K562 (cell line): ENCODE results near the gene ALX3. TPM values are rescaled to one million over a fixed set of nuclear protein-coding genes. Genes with fewer than 3 reads are reported as not detected.

Experiments
- CREM ChIP-seq: IDR thresholded peaks from 2 replicates; pipeline ENCODE4 v1.6.1; 2014; ENCODE audit warnings: antibody characterized with exemption, low read depth
- ESRRB ChIP-seq: fragments of 250-450 bp; sonication (Bioruptor Pico); IDR thresholded peaks from 2 replicates; pipeline ENCODE4 v1.5.0; 2020; ENCODE audit warnings: mild to moderate bottlenecking, moderate library complexity, borderline replicate concordance
- ILF3 ChIP-seq: fragments of 450-650 bp; IDR thresholded peaks from 2 replicates; pipeline ENCODE4 v1.6.1; 2018; ENCODE audit warnings: antibody characterized with exemption, mild to moderate bottlenecking, moderate library complexity, borderline replicate concordance
- KLF16 ChIP-seq: IDR thresholded peaks from 2 replicates; pipeline ENCODE4 v1.6.1; 2016; ENCODE audit warnings: antibody characterized with exemption
- MTA3 ChIP-seq: fragments of 450-650 bp; formaldehyde crosslinking; IDR thresholded peaks from 2 replicates; pipeline ENCODE4 v1.6.1; 2017; ENCODE audit warnings: mild to moderate bottlenecking, borderline replicate concordance
- NFE2 ChIP-seq: IDR thresholded peaks from 2 replicates; pipeline ENCODE4 v1.6.1; 2014; ENCODE audit warnings: antibody characterized with exemption, low read depth
- PURB ChIP-seq: sonication (generic); formaldehyde crosslinking; IDR thresholded peaks from 2 replicates; pipeline ENCODE4 v1.9.0; 2021; ENCODE audit warnings: low read depth, mild to moderate bottlenecking, missing genetic modification reagents
- RERE ChIP-seq: sonication (generic); formaldehyde crosslinking; IDR thresholded peaks from 2 replicates; pipeline ENCODE4 v1.8.0; 2023; ENCODE audit warnings: missing genetic modification reagents, mild to moderate bottlenecking, borderline replicate concordance
- SRSF1 ChIP-seq: fragments of 200-400 bp; formaldehyde crosslinking; IDR thresholded peaks from 2 replicates; pipeline ENCODE4 v1.6.1; 2017; ENCODE audit warnings: mild to moderate bottlenecking, low read depth, low read length, moderate library complexity
- TAF1 ChIP-seq: IDR thresholded peaks from 2 replicates; pipeline ENCODE4 v1.6.1; 2011; ENCODE audit warnings: mild to moderate bottlenecking, low read length, moderate library complexity; ENCODE audit not compliant: insufficient read depth, control insufficient read depth, severe bottlenecking; ENCODE audit errors: extremely low read depth
- TFE3 ChIP-seq: fragments of 450-650 bp; formaldehyde crosslinking; IDR thresholded peaks from 2 replicates; pipeline ENCODE4 v1.4.0; 2020; ENCODE audit warnings: mild to moderate bottlenecking, mixed read lengths
- TOE1 ChIP-seq, 2 experiments: fragments of 450-650 bp in 1 of 2; sonication (generic) in 1 of 2; formaldehyde crosslinking in 1 of 2; IDR thresholded peaks; 2 replicates each; pipeline versions ENCODE4 v1.7.1 to v1.8.0; 2016 to 2022; ENCODE audit warnings: borderline replicate concordance in 2 of 2, mild to moderate bottlenecking in 2 of 2, antibody characterized with exemption in 1 of 2, inconsistent platforms in 1 of 2, low read depth in 1 of 2, missing genetic modification reagents in 1 of 2, moderate library complexity in 1 of 2
- U2AF2 ChIP-seq: fragments of 200-400 bp; formaldehyde crosslinking; optimal IDR thresholded peaks from 2 replicates; pipeline ENCODE3; 2017; ENCODE audit warnings: low read depth, mild to moderate bottlenecking, low read length
- ZFP36 ChIP-seq: fragments of 150-350 bp; IDR thresholded peaks from 2 replicates; pipeline ENCODE4 v1.6.1; 2018; ENCODE audit warnings: low read length, low read depth; ENCODE audit not compliant: partially characterized antibody
- ZNF12 ChIP-seq: sonication (generic); formaldehyde crosslinking; IDR thresholded peaks from 2 replicates; pipeline ENCODE4 v1.4.0; 2020; ENCODE audit warnings: mild to moderate bottlenecking, missing genetic modification reagents
- ZNF444 ChIP-seq: fragments of 250-450 bp; sonication (Bioruptor Pico); IDR thresholded peaks from 2 replicates; pipeline ENCODE4 v1.4.0; 2020; ENCODE audit warnings: mild to moderate bottlenecking, moderate library complexity
- polyA plus RNA-seq, 8 experiments: library from polyadenylated mRNA; depleted of rRNA in 4 of 8; stranded (reverse) in 5 of 8; unstranded in 3 of 8; fragments of >200 nt; fragmentation: Nextera tagmentation in 2 of 8; fragmentation: Illumina TruSeq in 1 of 8; extraction: Ambion mirVana in 2 of 8; extraction: Trizol in 1 of 8; gene quantifications; 2 replicates each; pipeline versions ENCODE4 v1.2.1 to v1.2.3, GENCODE V29; 2011 to 2014; ENCODE audit warnings: inconsistent platforms in 1 of 8, missing spikeins in 1 of 8
- total RNA-seq, 7 experiments: library from RNA; depleted of rRNA in 6 of 7; stranded (reverse); fragments of >200 nt in 6 of 7; fragmentation: Illumina TruSeq in 2 of 7; extraction: Trizol in 2 of 7; gene quantifications; 2 replicates each; pipeline versions ENCODE4 v1.2.1 to v1.2.3, GENCODE V29; 2011 to 2021; ENCODE audit warnings: low replicate concordance in 1 of 7
- TF ChIP-seq, protein P1 (sequence below): fragments of 450-650 bp; IDR thresholded peaks from 2 replicates; pipeline ENCODE4 v1.6.1; 2016; ENCODE audit warnings: low read depth, mild to moderate bottlenecking, moderate library complexity
- TF ChIP-seq, protein P2 (sequence below), 2 experiments: fragments of 450-650 bp; conservative IDR thresholded peaks; 2 replicates each; pipeline ENCODE4 v1.6.1; 2017; ENCODE audit warnings: mild to moderate bottlenecking in 2 of 2, moderate library complexity in 2 of 2

ALX3 gene
- total and polyA plus RNA-seq, 9 of the 15 experiments (the other 6 are each of a cell fraction or from before 2014, with no cell fraction given): not detected

DNA sequence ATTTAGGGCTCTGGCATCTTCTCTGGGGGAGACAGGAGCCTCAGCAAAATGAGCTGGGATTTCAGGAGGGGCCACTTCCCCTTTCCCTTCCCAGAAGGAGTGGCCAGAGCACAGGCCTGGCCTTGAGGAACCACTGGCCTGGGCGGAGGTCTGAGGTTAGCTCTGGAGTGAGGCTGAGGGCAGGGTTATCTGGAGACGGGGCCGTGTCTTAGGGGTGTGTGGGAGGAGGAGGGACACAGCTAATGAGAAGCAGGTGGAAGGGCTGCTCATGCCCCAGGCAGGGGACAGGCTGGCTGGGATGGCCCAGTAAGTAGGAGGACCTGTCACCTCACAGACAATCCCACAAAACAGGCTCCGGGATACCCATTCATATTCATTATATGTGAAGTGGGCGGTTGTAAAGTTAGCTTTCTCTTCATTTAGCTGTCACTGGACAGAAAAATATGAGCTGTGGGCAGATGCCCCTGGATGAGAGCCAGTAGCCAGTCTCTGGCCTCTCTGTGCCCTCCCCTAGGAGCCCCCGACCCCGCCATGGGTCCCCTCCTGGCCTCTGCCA, 12.4 kb downstream of the ALX3 start (continued):
- TF ChIP-seq U2AF2 (no peak), SRSF1 (no peak), ZNF444 (CRISPR knock-in tag) (no peak), KLF16 (no peak), CREM (0 out of 2 replicates have a peak, but pooled peaks have one; percentile 28), ESRRB (no peak), ZFP36 (no peak), ZNF12 (CRISPR knock-in tag) (no peak), MTA3 (peak; percentile 31; the same call in 1 of the 2 replicates), TAF1 (no peak), TOE1 (IDR thresholded peaks at IDR 0.05; ENCODE audit: borderline replicate concordance) (no peak), TOE1 (CRISPR knock-in tag; IDR thresholded peaks at IDR 0.05; ENCODE audit: borderline replicate concordance, low read depth) (no peak), PURB (no peak), NFE2 (no peak), ILF3 (no peak), TFE3 (CRISPR knock-in tag) (no peak), RERE (no peak)
- TF ChIP-seq, protein P1, sequence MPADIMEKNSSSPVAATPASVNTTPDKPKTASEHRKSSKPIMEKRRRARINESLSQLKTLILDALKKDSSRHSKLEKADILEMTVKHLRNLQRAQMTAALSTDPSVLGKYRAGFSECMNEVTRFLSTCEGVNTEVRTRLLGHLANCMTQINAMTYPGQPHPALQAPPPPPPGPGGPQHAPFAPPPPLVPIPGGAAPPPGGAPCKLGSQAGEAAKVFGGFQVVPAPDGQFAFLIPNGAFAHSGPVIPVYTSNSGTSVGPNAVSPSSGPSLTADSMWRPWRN: peak; percentile 82
- TF ChIP-seq, protein P2, sequence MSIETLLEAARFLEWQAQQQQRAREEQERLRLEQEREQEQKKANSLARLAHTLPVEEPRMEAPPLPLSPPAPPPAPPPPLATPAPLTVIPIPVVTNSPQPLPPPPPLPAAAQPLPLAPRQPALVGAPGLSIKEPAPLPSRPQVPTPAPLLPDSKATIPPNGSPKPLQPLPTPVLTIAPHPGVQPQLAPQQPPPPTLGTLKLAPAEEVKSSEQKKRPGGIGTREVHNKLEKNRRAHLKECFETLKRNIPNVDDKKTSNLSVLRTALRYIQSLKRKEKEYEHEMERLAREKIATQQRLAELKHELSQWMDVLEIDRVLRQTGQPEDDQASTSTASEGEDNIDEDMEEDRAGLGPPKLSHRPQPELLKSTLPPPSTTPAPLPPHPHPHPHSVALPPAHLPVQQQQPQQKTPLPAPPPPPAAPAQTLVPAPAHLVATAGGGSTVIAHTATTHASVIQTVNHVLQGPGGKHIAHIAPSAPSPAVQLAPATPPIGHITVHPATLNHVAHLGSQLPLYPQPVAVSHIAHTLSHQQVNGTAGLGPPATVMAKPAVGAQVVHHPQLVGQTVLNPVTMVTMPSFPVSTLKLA (conservative IDR thresholded peaks at IDR 0.05): no peak
